GM12878 (cell line): ENCODE measurements around the gene MPC1.

Experiments
- CTCF ChIP-seq, 3 experiments: IDR thresholded peaks in 2 of 3; conservative IDR thresholded peaks in 1 of 3; 2 replicates each; pipeline ENCODE4 v1.5.1; 2011; ENCODE audit warnings: low read depth in 3 of 3, low read length in 3 of 3, mild to moderate bottlenecking in 3 of 3, control low read depth in 2 of 3, moderate library complexity in 2 of 3, inconsistent platforms in 1 of 3, mixed read lengths in 1 of 3; ENCODE audit not compliant: control insufficient read depth in 2 of 3, insufficient read depth in 1 of 3; ENCODE audit errors: extremely low read depth in 1 of 3
- EZH2 ChIP-seq: IDR thresholded peaks from 2 replicates; pipeline ENCODE4 v1.6.1; 2012; ENCODE audit warnings: low read depth, mild to moderate bottlenecking, control low read depth, inconsistent platforms, low read length, borderline replicate concordance; ENCODE audit not compliant: control insufficient read depth
- NFIC ChIP-seq: IDR thresholded peaks from 2 replicates; pipeline ENCODE4 v1.6.1; 2012; ENCODE audit warnings: low read depth, mild to moderate bottlenecking, inconsistent platforms, low read length, moderate library complexity
- POLR2A ChIP-seq: IDR thresholded peaks from 2 replicates; pipeline ENCODE4 v1.6.1; 2011; ENCODE audit warnings: low read depth, mild to moderate bottlenecking, low read length
- POLR2AphosphoS5 ChIP-seq: IDR thresholded peaks from 2 replicates; pipeline ENCODE4 v1.6.1; 2011; ENCODE audit warnings: mild to moderate bottlenecking, low read length, inconsistent platforms
- POU2F2 ChIP-seq: IDR thresholded peaks from 3 replicates; pipeline ENCODE4 v1.6.1; 2011; ENCODE audit warnings: low read depth, mild to moderate bottlenecking, low read length, borderline replicate concordance
- TARDBP ChIP-seq: IDR thresholded peaks from 2 replicates; pipeline ENCODE4 v1.6.1; 2016; ENCODE audit warnings: borderline replicate concordance

GRCh38 chr6:166360243-166361076 lies 22.3 kb downstream of the MPC1 start:
- TF ChIP-seq POU2F2: no peak
- no peak for TF ChIP-seq POLR2A
- no peak for TF ChIP-seq TARDBP
- TF ChIP-seq CTCF (IDR thresholded peaks at IDR 0.05 in 2 of 3, conservative IDR thresholded peaks at IDR 0.05 in 1 of 3; ENCODE audit: control insufficient read depth in 2 of 3, extremely low read depth in 1 of 3, insufficient read depth in 1 of 3, low read depth in 3 of 3, low read length in 3 of 3): no peak
- no peak for TF ChIP-seq EZH2
- TF ChIP-seq POLR2AphosphoS5: no peak
- TF ChIP-seq NFIC: no peak
